HCT116 (cell line): ENCODE results near the gene EDNRA.

Experiments
- CTCF ChIP-seq, 3 experiments: fragments of 200-600 bp in 1 of 3; sonication (generic) in 1 of 3; IDR thresholded peaks in 2 of 3; conservative IDR thresholded peaks in 1 of 3; 2 replicates each; pipeline ENCODE4 v1.5.1; 2012 to 2017; ENCODE audit warnings: low read depth in 2 of 3, low read length in 2 of 3, antibody characterized with exemption in 1 of 3, borderline replicate concordance in 1 of 3, control low read depth in 1 of 3, mild to moderate bottlenecking in 1 of 3, mixed read lengths in 1 of 3, mixed run types in 1 of 3, moderate library complexity in 1 of 3; ENCODE audit not compliant: insufficient read depth in 1 of 3
- EZH2phosphoT487 ChIP-seq: fragments of 200-600 bp; IDR thresholded peaks from 2 replicates; pipeline ENCODE4 v1.6.1; 2018; ENCODE audit warnings: antibody characterized with exemption, borderline replicate concordance
- MAX ChIP-seq: IDR thresholded peaks from 2 replicates; pipeline ENCODE4 v1.6.1; 2012
- SP1 ChIP-seq: IDR thresholded peaks from 2 replicates; pipeline ENCODE4 v1.6.1; 2012; ENCODE audit warnings: low read depth
- SRF ChIP-seq: IDR thresholded peaks from 2 replicates; pipeline ENCODE4 v1.6.1; 2012; ENCODE audit warnings: low read depth

GRCh38 chr4:147582386-147583060, 101.6 kb downstream of the EDNRA start:
- TF ChIP-seq SP1, result no peak
- no peak for TF ChIP-seq MAX
- TF ChIP-seq CTCF (IDR thresholded peaks at IDR 0.05 in 2 of 3, conservative IDR thresholded peaks at IDR 0.05 in 1 of 3; ENCODE audit: borderline replicate concordance in 1 of 3, insufficient read depth in 1 of 3, low read depth in 2 of 3, low read length in 2 of 3), result no peak
- TF ChIP-seq SRF, result no peak
- no peak for TF ChIP-seq EZH2phosphoT487
